Rectal smooth muscle tissue (tissue), 1 donor: ENCODE data around the gene PHF21A.

ENCODE experiments used
- H3K27ac ChIP-seq: one replicate; pipeline ENCODE4 v1.7.0; 2013; ENCODE audit warnings: low read depth, low read length, inconsistent platforms
- H3K27me3 ChIP-seq: one replicate; pipeline ENCODE4 v1.7.0; 2013; ENCODE audit warnings: low read length; ENCODE audit not compliant: control insufficient read depth, insufficient read depth
- H3K36me3 ChIP-seq: one replicate; pipeline ENCODE4 v1.7.0; 2013; ENCODE audit warnings: low read length; ENCODE audit not compliant: control insufficient read depth, insufficient read depth
- H3K4me1 ChIP-seq: one replicate; pipeline ENCODE4 v1.7.0; 2013; ENCODE audit warnings: low read length; ENCODE audit not compliant: control insufficient read depth, insufficient read depth
- H3K4me3 ChIP-seq: one replicate; pipeline ENCODE4 v1.7.0; 2013; ENCODE audit warnings: low read length
- H3K9ac ChIP-seq: one replicate; pipeline ENCODE4 v1.7.0; 2013; ENCODE audit warnings: low read length

PHF21A gene

GRCh38 chr11:46064221-46064620, 57.0 kb downstream of the PHF21A start:
- H3K27me3 ChIP-seq, result no peaks in the 10 kb centered on the region
- no peaks in the 10 kb centered on the region for H3K4me1 ChIP-seq
- H3K4me3 ChIP-seq, result no peak overlapping the region
- no peak overlapping the region for H3K9ac ChIP-seq
- H3K27ac ChIP-seq, result no peak overlapping the region
- H3K36me3 ChIP-seq, result no peaks in the 10 kb centered on the region

- Histone ChIP-seq H3K9ac (no peak overlapping the region), H3K4me3 (no peak overlapping the region), H3K27me3 (no peaks in the 10 kb centered on the region), H3K4me1 (no peaks in the 10 kb centered on the region), H3K27ac (no peak overlapping the region), H3K36me3 (no peaks in the 10 kb centered on the region)
Observed at GRCh38 chr11:46063138-46063537, 58.1 kb downstream of the PHF21A start.

- Histone ChIP-seq H3K4me3 (no peak overlapping the region), H3K4me1 (no peaks in the 10 kb centered on the region), H3K9ac (no peak overlapping the region), H3K27ac (no peak overlapping the region), H3K36me3 (no peaks in the 10 kb centered on the region), H3K27me3 (no peaks in the 10 kb centered on the region)
Observed at GRCh38 chr11:46060013-46060412, 61.2 kb downstream of the PHF21A start.

- Histone ChIP-seq H3K27me3 (no peaks in the 10 kb centered on the region), H3K9ac (no peak overlapping the region), H3K4me3 (no peak overlapping the region), H3K36me3 (no peaks in the 10 kb centered on the region), H3K27ac (no peak overlapping the region), H3K4me1 (no peaks in the 10 kb centered on the region)
Observed at GRCh38 chr11:46057489-46057888, 63.8 kb downstream of the PHF21A start.

- Histone ChIP-seq H3K36me3 (no peaks in the 10 kb centered on the region), H3K4me3 (no peak overlapping the region), H3K27me3 (no peaks in the 10 kb centered on the region), H3K9ac (no peak overlapping the region), H3K4me1 (peaks cover 4% of the 10 kb centered on the region), H3K27ac (no peak overlapping the region)
Observed at GRCh38 chr11:46055371-46055770, 65.9 kb downstream of the PHF21A start.

- Histone ChIP-seq H3K4me3 (no peak overlapping the region), H3K27ac (no peak overlapping the region), H3K27me3 (no peaks in the 10 kb centered on the region), H3K4me1 (peaks cover 14% of the 10 kb centered on the region), H3K36me3 (no peaks in the 10 kb centered on the region), H3K9ac (no peak overlapping the region)
Observed at GRCh38 chr11:46051102-46051501, 70.2 kb downstream of the PHF21A start.

- no peak overlapping the region for H3K9ac ChIP-seq
- no peak overlapping the region for H3K27ac ChIP-seq
- H3K4me1 ChIP-seq, result peaks cover 14% of the 10 kb centered on the region
- no peaks in the 10 kb centered on the region for H3K27me3 ChIP-seq
- no peaks in the 10 kb centered on the region for H3K36me3 ChIP-seq
- H3K4me3 ChIP-seq, result no peak overlapping the region
Observed at GRCh38 chr11:46050662-46051061, 70.6 kb downstream of the PHF21A start.

- H3K27ac ChIP-seq, result peak overlapping the region; percentile 18
- H3K36me3 ChIP-seq, result no peaks in the 10 kb centered on the region
- H3K4me3 ChIP-seq, result no peak overlapping the region
- no peak overlapping the region for H3K9ac ChIP-seq
- H3K27me3 ChIP-seq, result no peaks in the 10 kb centered on the region
- H3K4me1 ChIP-seq, result peaks cover 14% of the 10 kb centered on the region
Observed at GRCh38 chr11:46050003-46050461, 71.2 kb downstream of the PHF21A start.

GRCh38 chr11:46049325-46049897, 71.8 kb downstream of the PHF21A start:
- no peak overlapping the region for H3K4me3 ChIP-seq
- H3K27ac ChIP-seq, result peak overlapping the region; percentile 18
- peaks cover 14% of the 10 kb centered on the region for H3K4me1 ChIP-seq
- H3K9ac ChIP-seq, result no peak overlapping the region
- H3K36me3 ChIP-seq, result no peaks in the 10 kb centered on the region
- no peaks in the 10 kb centered on the region for H3K27me3 ChIP-seq

GRCh38 chr11:46048198-46048597, 73.1 kb downstream of the PHF21A start:
- Histone ChIP-seq H3K27ac (no peak overlapping the region), H3K27me3 (no peaks in the 10 kb centered on the region), H3K4me3 (no peak overlapping the region), H3K9ac (no peak overlapping the region), H3K36me3 (no peaks in the 10 kb centered on the region), H3K4me1 (peaks cover 14% of the 10 kb centered on the region)

- peaks cover 14% of the 10 kb centered on the region for H3K4me1 ChIP-seq
- no peak overlapping the region for H3K4me3 ChIP-seq
- H3K27me3 ChIP-seq, result no peaks in the 10 kb centered on the region
- H3K9ac ChIP-seq, result no peak overlapping the region
- H3K36me3 ChIP-seq, result no peaks in the 10 kb centered on the region
- H3K27ac ChIP-seq, result no peak overlapping the region
Observed at GRCh38 chr11:46047520-46047919, 73.7 kb downstream of the PHF21A start.

GRCh38 chr11:46045811-46046210, 75.4 kb downstream of the PHF21A start:
- H3K4me1 ChIP-seq, result peaks cover 14% of the 10 kb centered on the region
- H3K4me3 ChIP-seq, result no peak overlapping the region
- no peaks in the 10 kb centered on the region for H3K36me3 ChIP-seq
- H3K9ac ChIP-seq, result no peak overlapping the region
- H3K27ac ChIP-seq, result no peak overlapping the region
- no peaks in the 10 kb centered on the region for H3K27me3 ChIP-seq

GRCh38 chr11:46044601-46045000, 76.7 kb downstream of the PHF21A start:
- Histone ChIP-seq H3K36me3 (no peaks in the 10 kb centered on the region), H3K4me3 (no peak overlapping the region), H3K4me1 (peaks cover 3% of the 10 kb centered on the region), H3K9ac (no peak overlapping the region), H3K27me3 (no peaks in the 10 kb centered on the region), H3K27ac (no peak overlapping the region)
